Right lobe of liver (tissue), 6 donors: ENCODE results near the gene SLC25A51. TPM values are rescaled to one million over a fixed set of nuclear protein-coding genes. Genes with fewer than 3 reads are reported as not detected.

Source experiments
- ATAC-seq, 4 donors: fragments of 200-7000 bp; cut with Tn5 transposase; one replicate each; pipeline ENCODE4 v1.9.1; 2020; ENCODE audit warnings: mild to moderate bottlenecking in 4 of 4, moderate library complexity in 4 of 4
- DNase-seq, 3 donors: peaks; one replicate each; pipeline ENCODE4 v3.0.0-alpha.2; 2020
- H3K27ac ChIP-seq, 3 donors: fragments of 200-600 bp; one replicate each; pipeline ENCODE4 v1.8.0; 2022
- H3K27me3 ChIP-seq, 2 donors: fragments of 200-600 bp; one replicate each; pipeline ENCODE4 v1.8.0; 2022
- H3K36me3 ChIP-seq, 4 donors: fragments of 200-600 bp; sonication (generic) in 1 of 4; one replicate each; pipeline versions ENCODE4 v1.5.1 to v1.8.0; 2017 to 2022; ENCODE audit warnings: control low read depth in 1 of 4
- H3K4me1 ChIP-seq, 4 donors: fragments of 200-600 bp; sonication (generic) in 1 of 4; one replicate each; pipeline versions ENCODE4 v1.5.1 to v1.8.0; 2017 to 2022; ENCODE audit warnings: control low read depth in 1 of 4
- H3K4me3 ChIP-seq, 3 donors: fragments of 200-600 bp; one replicate each; pipeline ENCODE4 v1.8.0; 2022
- H3K9me3 ChIP-seq, 4 donors: fragments of 200-600 bp; sonication (generic) in 1 of 4; one replicate each; pipeline versions ENCODE4 v1.5.1 to v1.8.0; 2017 to 2022; ENCODE audit warnings: control low read depth in 1 of 4
- CTCF ChIP-seq, 4 donors: fragments of 200-600 bp in 3 of 4; fragments of 450-650 bp in 1 of 4; IDR thresholded peaks; one replicate each; pipeline versions ENCODE4 v1.5.1 to v1.8.0; 2016 to 2022; ENCODE audit warnings: antibody characterized with exemption in 4 of 4, mild to moderate bottlenecking in 2 of 4
- POLR2A ChIP-seq: fragments of 450-650 bp; IDR thresholded peaks from one replicate; pipeline ENCODE4 v1.6.1; 2017; ENCODE audit warnings: antibody characterized with exemption, mild to moderate bottlenecking
- WGBS: methylation state at CpG from one replicate; pipeline ENCODE4 v1.1.6; 2018; ENCODE audit warnings: low coverage, low lambda C conversion rate; ENCODE audit not compliant: insufficient coverage; ENCODE audit errors: missing lambda C conversion rate; 5-methylcytosine and 5-hydroxymethylcytosine counted together
- intact Hi-C, 2 donors: fragments of 100-400 bp; cut with DNase I; formaldehyde crosslinking; loops; one replicate each; pipeline versions ENCODE4 v1.11.2 to v1.14.1; 2022
- total RNA-seq, 6 experiments: library from RNA; depleted of rRNA in 2 of 6; stranded (reverse); fragments of >200 nt in 2 of 6; fragmentation: NEBNext Ultra II Directional in 3 of 6; extraction: Animal tissue kit (Norgen Biotek cat#: 25700) in 3 of 6; gene quantifications; one replicate each; pipeline versions ENCODE4 v1.1.0 to v1.2.4, GENCODE V29; 2016 to 2023
- donor health status: DM: no; HTN: yes; CAD: no.
- donor health status: DM: no; HTN: no; CAD: no.
- donor health status: DM: no; HTN: no; CAD: no.
- donor health status: DM: no; HTN: yes; CAD: no.
- donor health status: DM: no; HTN: yes; CAD: no.

The SLC25A51 gene
- total RNA-seq, 6 experiments from 2014 or later = 5.4 to 10.1 (median 7.9) TPM

GRCh38 chr9:37919246-37919955, 15.5 kb upstream of the SLC25A51 start:
- ATAC-seq = no peak
- WGBS = 85% methylated on average over 6 of the region's 16 CpGs
- Histone ChIP-seq H3K4me1 (peaks cover 0 to 6% (median 0%) of the 10 kb centered on the region in 4 donors), H3K4me3 (no peak overlapping the region), H3K27me3 (no peaks in the 10 kb centered on the region), H3K27ac (no peak overlapping the region), H3K9me3 (no peaks in the 10 kb centered on the region), H3K36me3 (peaks cover 0 to 20% (median 9%) of the 10 kb centered on the region in 4 donors)
- TF ChIP-seq POLR2A (no peak), CTCF (IDR thresholded peaks at IDR 0.05) (no peak)
- DNase-seq = peak in 1 of 3 donors; percentile 15
- intact Hi-C loops = loop anchor here (10.0 kb wide), 1 partner anchor 145 kb away; the partner anchor contains the start of gene SHB (in 2 of the 2)

- Histone ChIP-seq H3K36me3 (peaks cover 0 to 20% (median 9%) of the 10 kb centered on the region in 4 donors), H3K9me3 (no peaks in the 10 kb centered on the region), H3K4me3 (no peak overlapping the region), H3K27ac (no peak overlapping the region), H3K27me3 (no peaks in the 10 kb centered on the region), H3K4me1 (peaks cover 0 to 6% (median 0%) of the 10 kb centered on the region in 4 donors)
- ATAC-seq (no peak), DNase-seq (peak in 1 of 3 donors; percentile 13)
- intact Hi-C loops = loop anchor here (10.0 kb wide), 1 partner anchor 146 kb away; the partner anchor contains the start of gene SHB (in 2 of the 2)
- TF ChIP-seq CTCF (IDR thresholded peaks at IDR 0.05) (no peak), POLR2A (no peak)
- 86% methylated on average over 2 of the region's 6 CpGs for WGBS
These were observed 14.8 kb upstream of the SLC25A51 start for GRCh38 chr9:37918665-37919170.

- no peak overlapping the region for H3K4me3 ChIP-seq
- ATAC-seq (no peak), DNase-seq (peak in 1 of 3 donors; percentile 6)
- TF ChIP-seq CTCF (IDR thresholded peaks at IDR 0.05) = no peak
- no peak for TF ChIP-seq POLR2A
- peaks cover 0 to 20% (median 9%) of the 10 kb centered on the region in 4 donors for H3K36me3 ChIP-seq
- no peaks in the 10 kb centered on the region for H3K27me3 ChIP-seq
- H3K4me1 ChIP-seq = peaks cover 0 to 6% (median 0%) of the 10 kb centered on the region in 4 donors
- intact Hi-C loops = loop anchor here (10.0 kb wide), 1 partner anchor 147 kb away; the partner anchor contains the start of gene SHB (in 2 of the 2)
- H3K27ac ChIP-seq = peak overlapping the region in 1 of 3 donors; percentile 51
- no peaks in the 10 kb centered on the region for H3K9me3 ChIP-seq
- WGBS = 65% methylated on average over 6 of the region's 21 CpGs
These were observed 14.1 kb upstream of the SLC25A51 start for GRCh38 chr9:37917801-37918664.

DNA sequence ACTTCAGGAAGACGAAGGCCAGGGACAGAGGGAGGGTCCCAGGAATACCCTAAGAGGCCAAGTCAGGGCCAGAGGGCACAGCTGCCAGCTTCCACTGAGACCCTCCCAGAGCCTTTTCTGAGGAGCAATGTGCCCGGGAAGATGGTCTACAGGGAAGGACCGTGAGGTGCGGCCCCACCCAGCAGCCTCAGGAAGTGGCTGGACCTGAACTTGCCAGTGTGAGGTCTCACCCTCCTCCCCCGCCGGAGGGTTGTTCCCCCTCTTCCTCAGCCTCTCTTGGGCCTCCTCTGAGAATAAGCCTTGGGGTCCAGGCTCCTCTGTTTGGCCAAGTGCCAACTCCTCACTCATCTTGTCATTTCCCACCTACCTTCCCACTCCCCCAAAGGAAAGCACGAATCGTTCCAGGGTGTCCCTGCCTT, 13.4 kb upstream of the SLC25A51 start:
- ATAC-seq (no peak), DNase-seq (no peak)
- Histone ChIP-seq H3K27ac (peak overlapping the region in 1 of 3 donors; percentile 51), H3K27me3 (no peaks in the 10 kb centered on the region), H3K4me3 (no peak overlapping the region), H3K4me1 (peaks cover 0 to 6% (median 0%) of the 10 kb centered on the region in 4 donors), H3K9me3 (no peaks in the 10 kb centered on the region), H3K36me3 (peaks cover 0 to 20% (median 9%) of the 10 kb centered on the region in 4 donors)
- intact Hi-C loops = loop anchor here (10.0 kb wide), 1 partner anchor 147 kb away; the partner anchor contains the start of gene SHB (in 2 of the 2)
- 63% methylated on average over 1 of the region's 8 CpGs for WGBS
- TF ChIP-seq CTCF (IDR thresholded peaks at IDR 0.05) = no peak
- no peak for TF ChIP-seq POLR2A
